Endothelial cell (in vitro differentiated cells): ENCODE measurements around the gene R3HCC1L. TPM values are rescaled to one million over a fixed set of nuclear protein-coding genes. Genes with fewer than 3 reads are reported as not detected.

ENCODE experiments used
- DNase-seq: peaks from one replicate; pipeline ENCODE4 v3.0.0; 2021; ENCODE audit warnings: low spot score
- H3K27ac Mint-ChIP-seq: one replicate; pipeline ENCODE4 v1.8.0; 2021; ENCODE audit warnings: mixed read lengths, inconsistent platforms; ENCODE audit not compliant: unreplicated experiment
- H3K27me3 Mint-ChIP-seq: one replicate; pipeline ENCODE4 v1.8.0; 2021; ENCODE audit warnings: mild to moderate bottlenecking, moderate library complexity, mixed read lengths, inconsistent platforms; ENCODE audit not compliant: unreplicated experiment
- H3K36me3 Mint-ChIP-seq: one replicate; pipeline ENCODE4 v1.8.0; 2021; ENCODE audit warnings: mild to moderate bottlenecking, low read depth, mixed read lengths, inconsistent platforms; ENCODE audit not compliant: unreplicated experiment
- H3K4me1 Mint-ChIP-seq: one replicate; pipeline ENCODE4 v1.8.0; 2021; ENCODE audit warnings: mild to moderate bottlenecking, mixed read lengths, inconsistent platforms; ENCODE audit not compliant: unreplicated experiment
- H3K4me3 Mint-ChIP-seq: one replicate; pipeline ENCODE4 v1.8.0; 2021; ENCODE audit warnings: mild to moderate bottlenecking, mixed read lengths, inconsistent platforms; ENCODE audit not compliant: unreplicated experiment
- H3K9me3 Mint-ChIP-seq: one replicate; pipeline ENCODE4 v1.8.0; 2021; ENCODE audit warnings: mixed read lengths, inconsistent platforms; ENCODE audit not compliant: unreplicated experiment
- total RNA-seq: library from RNA; stranded (reverse); fragmentation: NEBNext Ultra II Directional; extraction: Animal tissue kit (Norgen Biotek cat#: 25700); gene quantifications from one replicate; pipeline ENCODE4 v1.2.1, GENCODE V29; 2021; ENCODE audit not compliant: unreplicated experiment
- TF ChIP-seq, protein P1 (sequence below): fragments of 200-600 bp; sonication (generic); IDR thresholded peaks from one replicate; pipeline ENCODE4 v1.5.0; 2021; ENCODE audit warnings: antibody characterized with exemption; ENCODE audit not compliant: unreplicated experiment

R3HCC1L gene
- total RNA-seq, 1 donor from 2014 or later: 21.3 TPM

DNA sequence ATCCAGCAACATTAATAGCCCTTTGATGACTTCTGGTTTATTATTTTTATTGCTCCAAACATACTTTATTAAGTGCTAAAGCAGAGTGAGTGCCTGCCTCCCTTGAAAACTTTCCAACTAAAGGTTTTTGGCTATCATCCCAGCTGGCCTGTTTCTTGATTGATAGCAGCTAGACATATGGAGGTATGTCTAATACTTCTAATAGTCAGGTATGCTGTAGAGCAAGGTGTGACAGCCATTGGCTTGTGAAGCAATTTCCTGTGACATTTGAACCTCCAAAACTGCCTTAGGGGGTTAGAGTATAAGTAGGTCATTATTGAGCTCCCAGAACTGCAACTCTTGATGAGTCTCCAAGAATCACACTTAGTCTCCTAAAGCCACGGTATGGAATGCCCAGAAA lies 77.7 kb downstream of the R3HCC1L start:
- H3K4me1 Mint-ChIP-seq: peaks cover 4% of the 10 kb centered on the region
- H3K9me3 Mint-ChIP-seq: no peaks in the 10 kb centered on the region
- H3K36me3 Mint-ChIP-seq: no peaks in the 10 kb centered on the region

DNA sequence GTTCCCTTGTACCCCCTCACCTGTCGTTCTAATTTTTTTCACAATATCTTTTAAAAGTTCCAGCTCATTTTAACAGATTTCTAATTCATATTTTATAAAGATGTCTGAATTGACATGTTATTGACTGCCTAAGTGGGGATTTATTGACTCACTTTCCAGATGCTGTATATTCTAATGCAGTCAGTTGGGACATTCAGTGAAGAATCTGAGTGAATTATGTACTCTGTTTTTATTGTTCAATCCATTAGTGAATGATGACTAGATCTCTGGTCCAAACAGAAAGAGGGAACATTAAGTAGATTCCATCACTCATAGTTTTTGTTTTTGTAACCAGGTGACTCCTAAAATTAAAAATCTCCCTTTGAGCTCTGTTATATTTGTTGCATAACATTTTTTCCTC lies 79.3 kb downstream of the R3HCC1L start:
- Mint-ChIP-seq H3K4me1 (peaks cover 4% of the 10 kb centered on the region), H3K36me3 (peaks cover 3% of the 10 kb centered on the region), H3K27ac (no peak overlapping the region), H3K27me3 (no peaks in the 10 kb centered on the region), H3K4me3 (no peak overlapping the region), H3K9me3 (no peaks in the 10 kb centered on the region)
- no peak for DNase-seq
- TF ChIP-seq, protein P1, sequence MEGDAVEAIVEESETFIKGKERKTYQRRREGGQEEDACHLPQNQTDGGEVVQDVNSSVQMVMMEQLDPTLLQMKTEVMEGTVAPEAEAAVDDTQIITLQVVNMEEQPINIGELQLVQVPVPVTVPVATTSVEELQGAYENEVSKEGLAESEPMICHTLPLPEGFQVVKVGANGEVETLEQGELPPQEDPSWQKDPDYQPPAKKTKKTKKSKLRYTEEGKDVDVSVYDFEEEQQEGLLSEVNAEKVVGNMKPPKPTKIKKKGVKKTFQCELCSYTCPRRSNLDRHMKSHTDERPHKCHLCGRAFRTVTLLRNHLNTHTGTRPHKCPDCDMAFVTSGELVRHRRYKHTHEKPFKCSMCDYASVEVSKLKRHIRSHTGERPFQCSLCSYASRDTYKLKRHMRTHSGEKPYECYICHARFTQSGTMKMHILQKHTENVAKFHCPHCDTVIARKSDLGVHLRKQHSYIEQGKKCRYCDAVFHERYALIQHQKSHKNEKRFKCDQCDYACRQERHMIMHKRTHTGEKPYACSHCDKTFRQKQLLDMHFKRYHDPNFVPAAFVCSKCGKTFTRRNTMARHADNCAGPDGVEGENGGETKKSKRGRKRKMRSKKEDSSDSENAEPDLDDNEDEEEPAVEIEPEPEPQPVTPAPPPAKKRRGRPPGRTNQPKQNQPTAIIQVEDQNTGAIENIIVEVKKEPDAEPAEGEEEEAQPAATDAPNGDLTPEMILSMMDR: no peak

More for the DNA sequence above, 77.7 kb downstream of the R3HCC1L start:
- TF ChIP-seq, protein P1: no peak
- DNase-seq: no peak
- H3K27me3 Mint-ChIP-seq: no peaks in the 10 kb centered on the region
- no peak overlapping the region for H3K27ac Mint-ChIP-seq
- no peak overlapping the region for H3K4me3 Mint-ChIP-seq

DNA sequence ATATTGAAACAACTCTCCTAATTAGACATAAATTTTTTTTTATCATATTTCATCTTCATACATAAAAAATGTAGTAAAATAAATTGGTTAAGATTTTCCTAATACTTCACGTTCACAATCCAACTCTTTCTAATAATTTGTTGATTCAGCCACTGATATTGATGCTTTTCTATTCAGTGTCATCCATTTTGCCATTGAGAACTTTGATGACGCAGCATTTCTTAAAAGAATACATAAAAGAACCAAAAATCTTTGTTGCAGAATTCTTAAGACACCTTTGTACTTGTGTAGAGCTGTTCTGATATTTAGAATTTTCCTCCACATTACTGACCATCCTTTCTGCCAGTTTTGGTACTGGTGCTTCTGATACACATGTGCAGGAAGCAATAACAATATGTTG lies 80.9 kb downstream of the R3HCC1L start:
- DNase-seq: no peak
- Mint-ChIP-seq H3K4me1 (peaks cover 3% of the 10 kb centered on the region), H3K4me3 (no peak overlapping the region), H3K27ac (no peak overlapping the region), H3K36me3 (peaks cover 3% of the 10 kb centered on the region), H3K27me3 (no peaks in the 10 kb centered on the region), H3K9me3 (no peaks in the 10 kb centered on the region)
- TF ChIP-seq, protein P1: no peak

DNA sequence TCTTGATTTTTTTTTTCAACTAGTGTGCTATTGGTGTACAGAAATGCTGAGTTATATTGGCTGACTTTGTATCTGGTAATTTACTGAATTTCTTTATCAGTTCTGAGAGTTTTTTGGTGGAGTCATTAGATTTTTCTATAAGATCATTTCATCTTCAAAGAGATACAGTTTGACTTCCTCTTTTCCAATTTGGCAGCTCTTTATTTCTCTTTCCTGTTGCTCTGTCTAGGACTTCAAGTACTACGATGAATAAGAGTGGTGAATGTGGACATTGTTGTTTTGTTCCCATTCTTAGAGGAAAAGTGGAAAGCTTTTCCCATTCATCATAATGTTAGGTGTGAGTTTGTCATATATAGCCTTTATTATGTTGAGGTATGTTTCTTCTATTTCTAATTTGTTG lies 83.3 kb downstream of the R3HCC1L start:
- Mint-ChIP-seq H3K4me3 (no peak overlapping the region), H3K9me3 (no peaks in the 10 kb centered on the region), H3K27me3 (no peaks in the 10 kb centered on the region), H3K36me3 (peaks cover 3% of the 10 kb centered on the region), H3K4me1 (no peaks in the 10 kb centered on the region), H3K27ac (no peak overlapping the region)
- TF ChIP-seq, protein P1: no peak
- DNase-seq: no peak

DNA sequence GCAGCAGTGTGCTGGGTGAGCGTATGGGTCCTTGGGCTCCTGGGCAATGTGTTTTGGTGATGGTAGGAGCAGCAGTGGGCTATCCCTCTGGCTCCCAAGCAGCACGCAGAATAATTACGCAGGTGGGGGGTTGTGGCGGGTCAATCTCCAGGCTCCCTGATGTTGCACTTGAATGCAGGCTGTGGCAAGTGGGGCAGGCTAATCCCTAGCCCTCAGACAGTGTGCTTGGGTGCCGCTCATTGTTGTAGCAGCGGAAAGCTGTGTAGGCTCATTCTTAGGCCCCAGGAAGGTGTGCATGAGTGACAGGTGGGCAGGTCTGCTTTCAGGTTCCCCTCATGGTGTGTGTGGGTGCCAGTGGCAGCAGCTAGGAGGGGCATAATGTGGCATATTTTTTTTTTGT lies 89.4 kb downstream of the R3HCC1L start:
- Mint-ChIP-seq H3K4me1 (peaks cover 5% of the 10 kb centered on the region), H3K4me3 (no peak overlapping the region), H3K36me3 (peaks cover 4% of the 10 kb centered on the region), H3K27ac (no peak overlapping the region), H3K9me3 (no peaks in the 10 kb centered on the region), H3K27me3 (peaks cover 5% of the 10 kb centered on the region)
- TF ChIP-seq, protein P1: no peak
- no peak for DNase-seq
